Activated T-cell treated with anti-CD3 and anti-CD28 coated beads for 24 hours (primary cell): Measurements from ENCODE around the gene PARG.
"Not testable (repeated sequence)": the region's sequence is repeated elsewhere in the genome, so short reads cannot be mapped to it uniquely, and the experiment has no call there.

Source experiments
- DNase-seq: peaks from one replicate; pipeline ENCODE4 v3.0.0-alpha.2; 2020; ENCODE audit warnings: low read depth

PARG gene

GRCh38 chr10:49903829-49904228, 38.0 kb downstream of the PARG start:
- not testable (repeated sequence) for DNase-seq

- DNase-seq: not testable (repeated sequence)
These were observed 41.4 kb downstream of the PARG start for GRCh38 chr10:49900406-49900805.

GRCh38 chr10:49899999-49900398, 41.8 kb downstream of the PARG start:
- not testable (repeated sequence) for DNase-seq

GRCh38 chr10:49890025-49890424, 51.8 kb downstream of the PARG start:
- DNase-seq: not testable (repeated sequence)

GRCh38 chr10:49884739-49885331, 57.0 kb downstream of the PARG start:
- DNase-seq: not testable (repeated sequence)

GRCh38 chr10:49883852-49884251, 58.0 kb downstream of the PARG start:
- not testable (repeated sequence) for DNase-seq

- DNase-seq: not testable (repeated sequence)
These were observed 59.5 kb downstream of the PARG start for GRCh38 chr10:49882327-49882726.

GRCh38 chr10:49872740-49873139, 69.1 kb downstream of the PARG start:
- not testable (repeated sequence) for DNase-seq

- not testable (repeated sequence) for DNase-seq
These were observed 70.4 kb downstream of the PARG start for GRCh38 chr10:49871462-49871861.

- DNase-seq: not testable (repeated sequence)
These were observed 81.9 kb downstream of the PARG start for GRCh38 chr10:49859933-49860332.

GRCh38 chr10:49858697-49859382, 83.0 kb downstream of the PARG start:
- DNase-seq: not testable (repeated sequence)

GRCh38 chr10:49849520-49849919, 92.3 kb downstream of the PARG start:
- DNase-seq: not testable (repeated sequence)

GRCh38 chr10:49844775-49845595, 96.8 kb downstream of the PARG start:
- DNase-seq: no peak

- not testable (repeated sequence) for DNase-seq
These were observed 99.5 kb downstream of the PARG start for GRCh38 chr10:49842333-49842628.

- no peak for DNase-seq
These were observed 100.1 kb downstream of the PARG start for GRCh38 chr10:49841615-49842332.

GRCh38 chr10:49837685-49838084, 104.1 kb downstream of the PARG start:
- no peak for DNase-seq

- no peak for DNase-seq
These were observed 104.8 kb downstream of the PARG start for GRCh38 chr10:49837051-49837478.

GRCh38 chr10:49834976-49835375, 106.9 kb downstream of the PARG start:
- no peak for DNase-seq

GRCh38 chr10:49834201-49834600, 107.6 kb downstream of the PARG start:
- no peak for DNase-seq

- DNase-seq: no peak
These were observed 108.7 kb downstream of the PARG start for GRCh38 chr10:49833168-49833567.

GRCh38 chr10:49831352-49832035, 110.3 kb downstream of the PARG start:
- no peak for DNase-seq

GRCh38 chr10:49830846-49831245, 111.0 kb downstream of the PARG start:
- DNase-seq: no peak
